ENCODE measurements around the gene TLR10. TPM values are rescaled to one million over a fixed set of nuclear protein-coding genes. Genes with fewer than 3 reads are reported as not detected.
"Not testable (repeated sequence)": the region's sequence is repeated elsewhere in the genome, so short reads cannot be mapped to it uniquely, and the experiment has no call there.

Gene TLR10
- total and polyA plus RNA-seq, 9 of the 15 experiments (the other 6 are each of a cell fraction or from before 2014, with no cell fraction given), result 0.03 to 0.05 TPM; not detected in 7

- no peak overlapping the region for H3K4me3 ChIP-seq
- no peaks in the 10 kb centered on the region for H3K79me2 ChIP-seq (ENCODE audit: control insufficient read depth, insufficient read depth, low read length)
- intact Hi-C loops (cut with micrococcal nuclease), result no loop called here
- no peak overlapping the region for H2AFZ ChIP-seq (ENCODE audit: low read depth, low read length)
- ChIA-PET POLR2A (interaction anchor here (0.9 kb wide), 1 partner anchor 28 kb away, joined by 3 read pairs; no protein-coding TSS in a partner anchor), CTCF (ENCODE audit: low intra/inter-chr PET ratio) (no interaction called here)
- H3K9ac ChIP-seq (ENCODE audit: insufficient read depth in 1 of 2, low read depth in 2 of 2, low read length in 2 of 2), result no peak overlapping the region
- H3K9me3 ChIP-seq (replicated peaks; ENCODE audit: control insufficient read depth, insufficient read depth, low read depth, low read length), result no peaks in the 10 kb centered on the region
- peak; percentile 11 for FAIRE-seq
- no peaks in the 10 kb centered on the region for H4K20me1 ChIP-seq (replicated peaks; ENCODE audit: control insufficient read depth, insufficient read depth, low read length)
- in situ Hi-C loops (cut with MboI), result no loop called here
- H3K4me2 ChIP-seq (ENCODE audit: insufficient read depth, low read length), result no peak overlapping the region
- H3K27me3 ChIP-seq (ENCODE audit: control insufficient read depth in 2 of 2, insufficient read depth in 2 of 2, low read length in 2 of 2), result peaks cover 4 to 7% of the 10 kb centered on the region in 2 experiments; a peak in 1 of 5 replicates
- no peak for ATAC-seq
- H3K9me1 ChIP-seq (ENCODE audit: control insufficient read depth, insufficient read depth, low read length), result no peaks in the 10 kb centered on the region
- no peak for TF ChIP-seq FOXK1 (CRISPR knock-in tag; IDR thresholded peaks at IDR 0.05; ENCODE audit: borderline replicate concordance)
- TF ChIP-seq ZNF354B (CRISPR knock-in tag; IDR thresholded peaks at IDR 0.05), result no peak
- TF ChIP-seq KLF16 (IDR thresholded peaks at IDR 0.05), result no peak
- TF ChIP-seq CBX8 (IDR thresholded peaks at IDR 0.05; ENCODE audit: borderline replicate concordance, extremely low read depth, low read depth, low read length, poor library complexity, severe bottlenecking), result peak; percentile 47
- no peak for TF ChIP-seq EP300 (IDR thresholded peaks at IDR 0.05; ENCODE audit: low read length)
- WGBS (ENCODE audit: insufficient coverage, low coverage, missing lambda C conversion rate), result 2% methylated on average over 8 of the region's 8 CpGs
- no TSS peak for BruUV-seq (replicated peaks)
- H3K27ac ChIP-seq (ENCODE audit: extremely low read depth, low read depth, low read length), result no peak overlapping the region
- no peaks in the 10 kb centered on the region for H3K36me3 ChIP-seq (ENCODE audit: control insufficient read depth, insufficient read depth, low read length)
- DNase-seq (ENCODE audit: extremely low read depth in 1 of 4, low spot score in 3 of 4), result no peak
- H3K4me1 ChIP-seq (replicated peaks in 1 of 2; ENCODE audit: control insufficient read depth in 2 of 2, insufficient read depth in 2 of 2, low read length in 2 of 2), result no peaks in the 10 kb centered on the region
These were observed 8.4 kb downstream of the TLR10 start for GRCh38 chr4:38774181-38774955.

GRCh38 chr4:38770281-38770680 lies 12.5 kb downstream of the TLR10 start:
- H3K9me1 ChIP-seq (ENCODE audit: control insufficient read depth, insufficient read depth, low read length); FAIRE-seq; H3K4me2 ChIP-seq (ENCODE audit: insufficient read depth, low read length); H3K9ac ChIP-seq (ENCODE audit: insufficient read depth in 1 of 2, low read depth in 2 of 2, low read length in 2 of 2); ATAC-seq; H3K4me3 ChIP-seq; intact Hi-C loops (cut with micrococcal nuclease); H4K20me1 ChIP-seq (replicated peaks; ENCODE audit: control insufficient read depth, insufficient read depth, low read length); CTCF ChIA-PET (ENCODE audit: low intra/inter-chr PET ratio); DNase-seq (ENCODE audit: extremely low read depth in 1 of 4, low spot score in 3 of 4); in situ Hi-C loops (cut with MboI); H3K4me1 ChIP-seq (replicated peaks in 1 of 2; ENCODE audit: control insufficient read depth in 2 of 2, insufficient read depth in 2 of 2, low read length in 2 of 2); H3K36me3 ChIP-seq (ENCODE audit: control insufficient read depth, insufficient read depth, low read length); H3K27ac ChIP-seq (ENCODE audit: extremely low read depth, low read depth, low read length); H3K79me2 ChIP-seq (ENCODE audit: control insufficient read depth, insufficient read depth, low read length); H2AFZ ChIP-seq (ENCODE audit: low read depth, low read length); H3K9me3 ChIP-seq (replicated peaks; ENCODE audit: control insufficient read depth, insufficient read depth, low read depth, low read length); BruUV-seq (replicated peaks): not testable (repeated sequence)
- H3K27me3 ChIP-seq (ENCODE audit: control insufficient read depth in 2 of 2, insufficient read depth in 2 of 2, low read length in 2 of 2), result peaks cover 7 to 18% of the 10 kb centered on the region in 2 experiments; a peak in 3 of 5 replicates
- POLR2A ChIA-PET, result interaction anchor here (1.3 kb wide), 1 partner anchor 14 kb away, joined by 4 read pairs; no protein-coding TSS in a partner anchor
- WGBS (ENCODE audit: insufficient coverage, low coverage, missing lambda C conversion rate), result 5% methylated on average over 2 of the region's 2 CpGs

Measured in K562 (cell line).